GM10847 (cell line): ENCODE data around the gene RPS6KA1.

Source experiments
- POLR2A ChIP-seq: IDR thresholded peaks from 2 replicates; pipeline ENCODE4 v1.6.1; 2011; ENCODE audit not compliant: insufficient read length; ENCODE audit errors: extremely low read depth

Gene RPS6KA1

GRCh38 chr1:26542771-26543451 is 13.3 kb downstream of the RPS6KA1 start:
- peak; percentile 25 for TF ChIP-seq POLR2A

DNA sequence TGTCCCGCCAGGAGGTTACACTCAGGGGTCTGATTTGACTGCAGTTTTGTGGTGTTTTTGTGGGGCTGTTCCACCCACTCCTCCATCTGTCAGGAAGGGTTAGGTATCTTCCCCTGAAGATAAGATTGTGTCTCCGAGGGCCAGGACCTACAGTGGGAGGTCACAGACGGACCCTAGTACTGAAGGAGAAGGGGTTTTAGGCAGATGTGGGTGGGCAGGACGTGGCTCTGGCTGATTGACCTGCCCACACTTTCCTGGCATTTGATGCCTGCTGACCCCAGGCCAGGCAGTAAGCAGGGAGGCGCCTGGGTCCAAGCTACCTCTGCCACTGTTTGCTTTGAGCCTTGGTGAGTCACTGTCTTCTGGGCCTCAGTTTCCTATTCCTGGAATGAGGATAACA is 13.9 kb downstream of the RPS6KA1 start:
- no peak for TF ChIP-seq POLR2A

GRCh38 chr1:26544126-26544525 is 14.6 kb downstream of the RPS6KA1 start:
- no peak for TF ChIP-seq POLR2A

- no peak for TF ChIP-seq POLR2A
These were observed 16.4 kb downstream of the RPS6KA1 start for GRCh38 chr1:26545969-26546323.

DNA sequence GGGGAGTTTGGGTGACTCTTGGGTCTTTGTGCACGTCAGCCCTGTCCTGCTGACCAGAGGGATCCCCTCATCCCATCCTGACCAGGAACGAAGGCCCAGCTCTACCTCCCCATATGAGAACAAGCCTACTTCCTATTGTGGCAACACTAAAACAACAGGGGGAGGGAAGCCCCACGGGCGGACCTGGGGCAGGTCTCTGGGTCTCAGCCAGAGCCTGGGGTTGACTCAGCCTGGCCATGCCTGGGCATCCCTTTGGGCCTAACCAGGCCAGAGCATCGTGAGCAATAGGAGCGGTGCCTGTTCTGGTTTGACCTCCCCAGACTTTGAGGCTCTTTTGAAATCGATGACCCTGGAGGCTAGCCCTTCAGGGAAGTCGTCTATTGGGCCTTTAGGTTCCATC is 16.8 kb downstream of the RPS6KA1 start:
- no peak for TF ChIP-seq POLR2A

GRCh38 chr1:26546819-26547218 is 17.3 kb downstream of the RPS6KA1 start:
- no peak for TF ChIP-seq POLR2A

- TF ChIP-seq POLR2A: no peak
These were observed 19.3 kb downstream of the RPS6KA1 start for GRCh38 chr1:26548841-26549240.

- no peak for TF ChIP-seq POLR2A
These were observed 21.4 kb downstream of the RPS6KA1 start for GRCh38 chr1:26550946-26551345.

DNA sequence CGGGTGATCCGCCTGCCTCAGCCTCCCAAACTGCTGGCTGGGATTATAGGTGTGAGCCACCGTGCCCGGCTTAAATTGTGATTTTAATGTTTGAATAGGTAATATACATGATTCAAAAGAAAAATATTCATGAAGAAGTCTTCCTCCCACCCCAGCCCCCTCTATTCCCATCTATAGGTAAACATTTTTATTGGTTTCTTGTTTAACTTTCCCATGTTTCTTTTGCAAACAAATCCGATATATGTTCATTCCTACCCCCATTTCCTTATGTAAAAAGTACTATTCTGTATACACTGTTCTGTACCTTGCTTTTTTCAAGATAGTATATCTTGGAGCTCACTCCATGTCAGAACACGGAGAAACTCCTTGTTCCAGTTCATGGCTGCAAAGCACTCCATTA is 23.2 kb downstream of the RPS6KA1 start:
- TF ChIP-seq POLR2A: no peak

DNA sequence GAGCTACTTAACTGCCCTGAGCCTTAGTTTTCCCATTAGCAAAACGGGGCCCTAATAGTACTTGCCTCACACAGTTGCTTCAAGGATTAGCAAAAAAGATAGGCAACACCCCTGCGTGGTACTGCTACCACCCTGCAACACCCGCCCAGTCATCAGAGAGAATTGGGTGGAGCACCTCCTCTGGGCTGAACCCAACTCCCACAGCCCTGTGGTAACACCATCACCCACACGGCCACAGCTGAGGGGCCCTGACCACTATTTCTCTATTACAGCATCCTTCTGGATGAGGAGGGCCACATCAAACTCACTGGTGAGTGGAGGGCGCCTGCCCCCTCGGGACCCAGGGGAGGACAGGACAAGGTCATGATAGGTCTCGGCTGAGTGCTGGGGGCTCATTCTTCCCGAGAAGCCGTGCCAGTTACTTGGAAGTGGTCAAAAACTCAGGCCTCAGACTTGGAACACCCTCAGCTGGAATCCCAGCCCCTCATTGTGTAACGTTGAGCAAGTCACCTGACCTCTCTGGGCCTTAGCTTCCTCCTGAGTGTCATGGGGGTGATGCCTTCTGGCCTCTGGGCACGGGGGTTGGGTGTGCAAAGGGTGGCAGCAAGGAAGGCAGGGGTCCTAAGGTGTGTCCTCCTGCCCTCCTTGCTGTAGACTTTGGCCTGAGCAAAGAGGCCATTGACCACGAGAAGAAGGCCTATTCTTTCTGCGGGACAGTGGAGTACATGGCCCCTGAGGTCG is 24.6 kb downstream of the RPS6KA1 start:
- no peak for TF ChIP-seq POLR2A

- TF ChIP-seq POLR2A: no peak
These were observed 25.2 kb downstream of the RPS6KA1 start for GRCh38 chr1:26554781-26555180.

DNA sequence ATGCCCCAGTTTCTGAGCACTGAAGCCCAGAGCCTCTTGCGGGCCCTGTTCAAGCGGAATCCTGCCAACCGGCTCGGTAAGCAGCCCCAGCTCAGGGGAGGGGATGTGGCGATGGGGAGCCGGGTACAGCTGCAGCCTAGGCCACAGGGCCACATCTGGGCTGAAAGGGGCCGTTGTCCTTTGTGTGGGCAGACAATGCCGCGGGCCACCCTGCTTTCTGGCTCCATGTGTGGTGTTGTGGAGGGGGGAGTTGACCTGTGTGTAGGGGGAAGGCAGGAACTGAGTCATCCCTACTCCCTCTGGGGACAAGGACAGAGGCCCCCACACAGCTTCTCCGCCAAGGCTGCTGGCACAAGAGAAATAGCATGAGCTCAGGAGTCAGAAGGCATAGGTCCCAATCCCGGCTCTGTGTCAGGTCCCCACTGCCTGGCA is 26.0 kb downstream of the RPS6KA1 start:
- no peak for TF ChIP-seq POLR2A

DNA sequence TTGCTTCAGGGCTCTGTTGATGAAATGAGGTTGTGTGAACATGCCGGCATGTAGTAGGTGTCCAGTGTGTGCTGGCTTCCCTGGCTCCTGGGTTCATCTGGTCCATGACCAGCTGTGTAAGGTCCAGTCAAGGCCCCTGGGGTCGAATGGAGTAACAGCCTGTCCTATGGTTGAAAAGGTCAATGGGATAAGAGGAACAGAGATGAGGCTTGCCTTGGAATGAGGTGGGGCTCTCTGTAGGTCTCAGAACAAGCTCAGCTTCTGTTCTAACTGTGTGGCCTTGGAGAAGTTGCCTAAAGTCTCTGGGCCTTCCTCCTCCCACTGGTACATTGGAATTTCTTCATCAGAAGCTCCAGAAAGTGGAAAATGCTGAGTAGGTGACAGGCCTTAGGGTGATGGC is 26.6 kb downstream of the RPS6KA1 start:
- no peak for TF ChIP-seq POLR2A

DNA sequence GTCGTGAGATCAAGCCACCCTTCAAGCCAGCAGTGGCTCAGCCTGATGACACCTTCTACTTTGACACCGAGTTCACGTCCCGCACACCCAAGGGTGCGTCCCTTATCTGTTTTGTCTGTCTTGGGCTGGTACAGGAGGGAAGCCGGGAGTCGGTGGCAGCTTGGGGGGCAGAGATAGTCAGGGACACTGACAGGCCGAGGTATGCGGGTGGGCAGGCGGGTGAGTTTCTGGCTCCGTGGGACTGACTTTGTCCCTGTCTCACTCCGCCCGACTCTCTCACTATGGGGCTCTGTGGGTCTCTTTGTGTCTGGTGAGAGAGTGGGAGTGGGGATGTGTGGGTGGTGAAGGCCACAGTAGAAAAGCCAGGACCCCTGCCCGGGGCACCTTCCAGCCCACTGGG is 27.4 kb downstream of the RPS6KA1 start:
- TF ChIP-seq POLR2A: no peak

- TF ChIP-seq POLR2A: no peak
These were observed 29.1 kb downstream of the RPS6KA1 start for GRCh38 chr1:26558685-26559048.

- no peak for TF ChIP-seq POLR2A
These were observed 30.8 kb downstream of the RPS6KA1 start for GRCh38 chr1:26560403-26560780.

DNA sequence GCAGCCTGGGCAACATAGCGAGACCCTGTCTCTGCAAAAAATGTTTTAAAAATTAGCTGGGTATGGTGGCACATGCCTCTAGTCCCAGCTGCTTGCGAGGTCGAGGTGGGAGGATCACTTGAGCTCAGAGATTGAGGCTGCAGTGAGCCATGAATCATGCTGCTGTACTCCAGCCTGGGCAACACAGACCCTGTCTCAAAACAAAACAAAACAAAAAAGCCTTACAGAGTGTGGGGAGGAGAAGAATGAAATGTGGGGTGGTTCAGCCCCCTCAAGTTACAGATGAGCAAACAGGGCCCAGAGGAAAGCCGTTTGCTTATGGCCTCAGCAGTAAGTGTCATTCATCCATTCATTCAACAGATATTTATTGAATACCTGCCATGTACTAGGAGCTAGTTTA is 40.7 kb downstream of the RPS6KA1 start:
- no peak for TF ChIP-seq POLR2A
